ENCODE results near the gene SAMD10. TPM values are rescaled to one million over a fixed set of nuclear protein-coding genes. Genes with fewer than 3 reads are reported as not detected.

SAMD10 gene
- total RNA-seq, 1 donor from 2014 or later: 9.5 TPM

- no peak overlapping the region for H3K4me3 ChIP-seq (ENCODE audit: low read depth, low read length)
- DNase-seq (ENCODE audit: low read depth): no peak
- TF ChIP-seq, protein P1, sequence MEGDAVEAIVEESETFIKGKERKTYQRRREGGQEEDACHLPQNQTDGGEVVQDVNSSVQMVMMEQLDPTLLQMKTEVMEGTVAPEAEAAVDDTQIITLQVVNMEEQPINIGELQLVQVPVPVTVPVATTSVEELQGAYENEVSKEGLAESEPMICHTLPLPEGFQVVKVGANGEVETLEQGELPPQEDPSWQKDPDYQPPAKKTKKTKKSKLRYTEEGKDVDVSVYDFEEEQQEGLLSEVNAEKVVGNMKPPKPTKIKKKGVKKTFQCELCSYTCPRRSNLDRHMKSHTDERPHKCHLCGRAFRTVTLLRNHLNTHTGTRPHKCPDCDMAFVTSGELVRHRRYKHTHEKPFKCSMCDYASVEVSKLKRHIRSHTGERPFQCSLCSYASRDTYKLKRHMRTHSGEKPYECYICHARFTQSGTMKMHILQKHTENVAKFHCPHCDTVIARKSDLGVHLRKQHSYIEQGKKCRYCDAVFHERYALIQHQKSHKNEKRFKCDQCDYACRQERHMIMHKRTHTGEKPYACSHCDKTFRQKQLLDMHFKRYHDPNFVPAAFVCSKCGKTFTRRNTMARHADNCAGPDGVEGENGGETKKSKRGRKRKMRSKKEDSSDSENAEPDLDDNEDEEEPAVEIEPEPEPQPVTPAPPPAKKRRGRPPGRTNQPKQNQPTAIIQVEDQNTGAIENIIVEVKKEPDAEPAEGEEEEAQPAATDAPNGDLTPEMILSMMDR (conservative IDR thresholded peaks at IDR 0.05; ENCODE audit: low read depth, low read length): no peak
Measured at GRCh38 chr20:64010711-64011237, 31.3 kb upstream of the SAMD10 start.

DNA sequence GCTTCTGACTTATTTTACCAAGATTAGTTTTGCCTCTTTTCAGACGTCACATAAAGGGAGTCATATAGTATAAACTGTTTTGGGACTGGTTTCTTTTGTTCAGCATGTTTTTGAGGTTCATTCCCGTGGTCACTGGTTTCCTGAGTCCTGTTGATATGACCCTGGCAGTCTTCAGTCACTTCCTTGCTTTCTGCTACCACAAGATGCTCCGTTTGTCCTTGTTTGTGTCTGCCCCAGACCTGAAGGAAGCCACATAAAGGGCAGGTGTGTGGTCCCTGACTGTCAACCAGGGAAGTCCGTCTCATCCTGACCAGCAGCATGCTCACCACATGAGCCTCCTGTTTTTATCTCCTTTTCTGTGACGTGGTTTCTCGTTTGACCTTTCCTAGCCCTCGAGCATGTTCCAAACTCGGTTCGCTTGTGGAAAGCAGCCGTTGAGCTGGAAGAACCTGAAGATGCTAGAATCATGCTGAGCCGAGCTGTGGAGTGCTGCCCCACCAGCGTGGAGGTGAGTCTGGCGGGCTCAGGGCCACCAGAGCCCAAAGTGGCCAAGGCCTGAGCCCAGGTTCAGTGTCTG is 30.5 kb upstream of the SAMD10 start:
- no peak overlapping the region for H3K4me3 ChIP-seq (ENCODE audit: low read depth, low read length)
- TF ChIP-seq, protein P1 (conservative IDR thresholded peaks at IDR 0.05; ENCODE audit: low read depth, low read length): no peak
- no peak for DNase-seq (ENCODE audit: low read depth)

DNA sequence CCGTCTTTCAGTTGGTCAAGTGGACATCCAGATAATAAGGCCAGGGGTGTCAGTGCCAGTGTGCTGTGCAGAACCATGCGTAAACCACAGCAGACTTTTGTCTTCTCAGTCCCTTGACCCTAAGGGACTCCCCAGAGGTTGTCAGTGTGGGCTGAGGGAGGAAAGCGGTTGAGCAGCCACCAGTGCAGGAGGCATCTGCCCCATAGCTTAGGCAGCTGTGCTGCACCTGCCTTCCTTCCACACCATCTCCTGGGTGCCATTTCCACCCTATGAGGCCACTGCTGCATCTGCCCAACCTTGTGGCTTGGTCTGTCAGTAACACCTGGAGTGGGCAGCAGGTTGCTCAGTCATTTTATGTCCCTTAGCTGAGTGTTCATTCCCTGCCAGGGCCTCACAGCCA is 27.5 kb upstream of the SAMD10 start:
- no peak for DNase-seq (ENCODE audit: low read depth)
- H3K4me3 ChIP-seq (ENCODE audit: low read depth, low read length): no peak overlapping the region
- TF ChIP-seq, protein P1 (conservative IDR thresholded peaks at IDR 0.05; ENCODE audit: low read depth, low read length): no peak

GRCh38 chr20:64006490-64006889 is 27.0 kb upstream of the SAMD10 start:
- DNase-seq (ENCODE audit: low read depth): no peak
- H3K4me3 ChIP-seq (ENCODE audit: low read depth, low read length): no peak overlapping the region
- TF ChIP-seq, protein P1 (conservative IDR thresholded peaks at IDR 0.05; ENCODE audit: low read depth, low read length): no peak

GRCh38 chr20:64005394-64005793 is 26.0 kb upstream of the SAMD10 start:
- TF ChIP-seq, protein P1 (conservative IDR thresholded peaks at IDR 0.05; ENCODE audit: low read depth, low read length): no peak
- H3K4me3 ChIP-seq (ENCODE audit: low read depth, low read length): no peak overlapping the region
- no peak for DNase-seq (ENCODE audit: low read depth)

GRCh38 chr20:64003960-64004725 is 24.7 kb upstream of the SAMD10 start:
- no peak overlapping the region for H3K4me3 ChIP-seq (ENCODE audit: low read depth, low read length)
- TF ChIP-seq, protein P1 (conservative IDR thresholded peaks at IDR 0.05; ENCODE audit: low read depth, low read length): no peak
- DNase-seq (ENCODE audit: low read depth): no peak
